IMR-90 (cell line): ENCODE data around the gene WDR90. TPM values are rescaled to one million over a fixed set of nuclear protein-coding genes. Genes with fewer than 3 reads are reported as not detected.
A peak's percentile ranks its signal among the peaks of the same experiment; 100 is the strongest.

Source experiments
- ATAC-seq: fragments of 200-7000 bp; cut with Tn5 transposase; 2 replicates; pipeline ENCODE4 v1.9.1; 2020; ENCODE audit warnings: low read depth, mild to moderate bottlenecking, moderate library complexity
- BruUV-seq: library from RNA; stranded (reverse); fragments of 400-500 nt; replicated peaks from 2 replicates; lab custom pipeline; 2021; lab: Mats Ljungman, UMichigan
- CTCF ChIA-PET: fragments of 300-600 bp; formaldehyde crosslinking; extraction: SDS; loops from one replicate; lab custom pipeline; 2021; ENCODE audit warnings: antibody characterized with exemption; lab: Yijun Ruan, JAX
- POLR2A ChIA-PET: fragments of 300-600 bp; sonication (Branson Sonifier 250); formaldehyde crosslinking; loops from one replicate; lab custom pipeline; 2022; ENCODE audit warnings: antibody characterized with exemption; ENCODE audit not compliant: unreplicated experiment; lab: Charles Lee
- DNase-seq: peaks from one replicate; pipeline ENCODE4 v3.0.0; 2013
- H2AFZ ChIP-seq: replicated peaks from 2 replicates; pipeline ENCODE3; 2013; ENCODE audit warnings: low read length, mild to moderate bottlenecking; ENCODE audit not compliant: poor library complexity
- H2AK5ac ChIP-seq: 2 replicates; pipeline ENCODE4 v1.6.1; 2013; ENCODE audit warnings: low read depth, low read length, inconsistent platforms
- H2AK9ac ChIP-seq: replicated peaks from 2 replicates; pipeline ENCODE3; 2013; ENCODE audit warnings: mild to moderate bottlenecking, low read depth, low read length, moderate library complexity; ENCODE audit not compliant: poor library complexity
- H2BK120ac ChIP-seq: 2 replicates; pipeline ENCODE4 v1.6.1; 2013; ENCODE audit warnings: low read depth, low read length, inconsistent platforms
- H2BK15ac ChIP-seq: 3 replicates; pipeline ENCODE4 v1.6.1; 2013; ENCODE audit warnings: low read depth, low read length, inconsistent platforms
- H2BK20ac ChIP-seq: 2 replicates; pipeline ENCODE4 v1.6.1; 2013; ENCODE audit warnings: low read depth, mild to moderate bottlenecking, inconsistent platforms, low read length, moderate library complexity
- H2BK5ac ChIP-seq: 2 replicates; pipeline ENCODE4 v1.6.1; 2013; ENCODE audit warnings: mild to moderate bottlenecking, low read depth, low read length, inconsistent platforms; ENCODE audit not compliant: poor library complexity, severe bottlenecking
- H3K14ac ChIP-seq: replicated peaks from 2 replicates; pipeline ENCODE4 v1.6.1; 2013; ENCODE audit warnings: low read depth, low read length, inconsistent platforms
- H3K18ac ChIP-seq: 2 replicates; pipeline ENCODE4 v1.6.1; 2013; ENCODE audit warnings: low read depth, low read length, control low read depth
- H3K23ac ChIP-seq: 2 replicates; pipeline ENCODE4 v1.6.1; 2013; ENCODE audit warnings: low read depth, low read length, inconsistent platforms
- H3K27ac ChIP-seq: 2 replicates; pipeline ENCODE4 v1.5.1; 2013; ENCODE audit warnings: mild to moderate bottlenecking, control low read depth, low read length; ENCODE audit not compliant: insufficient read depth
- H3K27me3 ChIP-seq: 2 replicates; pipeline ENCODE4 v1.6.1; 2013; ENCODE audit warnings: low read length; ENCODE audit not compliant: control insufficient read depth, insufficient read depth
- H3K36me3 ChIP-seq: 2 replicates; pipeline ENCODE4 v1.6.1; 2013; ENCODE audit warnings: low read length, mixed read lengths; ENCODE audit not compliant: control insufficient read depth, insufficient read depth
- H3K4ac ChIP-seq: 2 replicates; pipeline ENCODE4 v1.6.1; 2013; ENCODE audit warnings: low read depth, low read length, inconsistent platforms
- H3K4me1 ChIP-seq: 2 replicates; pipeline ENCODE4 v1.6.1; 2013; ENCODE audit warnings: low read length, mixed read lengths; ENCODE audit not compliant: control insufficient read depth, insufficient read depth
- H3K4me2 ChIP-seq: 2 replicates; pipeline ENCODE4 v1.6.1; 2013; ENCODE audit warnings: low read depth, mild to moderate bottlenecking, control low read depth, low read length, moderate library complexity
- H3K4me3 ChIP-seq: 2 replicates; pipeline ENCODE4 v1.5.1; 2013; ENCODE audit warnings: low read depth, mild to moderate bottlenecking, control low read depth, low read length, moderate library complexity; ENCODE audit not compliant: insufficient read depth
- H3K56ac ChIP-seq: 2 replicates; pipeline ENCODE4 v1.6.1; 2013; ENCODE audit warnings: low read length, inconsistent platforms; ENCODE audit not compliant: insufficient read depth; ENCODE audit errors: extremely low read depth
- H3K79me1 ChIP-seq, 2 experiments: 2 replicates each; pipeline ENCODE4 v1.6.1; 2013; ENCODE audit warnings: low read length in 2 of 2, inconsistent platforms in 1 of 2, low read depth in 1 of 2
- H3K9ac ChIP-seq: 2 replicates; pipeline ENCODE4 v1.6.1; 2013; ENCODE audit warnings: low read depth, low read length, control low read depth
- H3K9me1 ChIP-seq: 2 replicates; pipeline ENCODE4 v1.6.1; 2013; ENCODE audit warnings: low read length, inconsistent platforms; ENCODE audit not compliant: insufficient read depth
- H3K9me3 ChIP-seq: 2 replicates; pipeline ENCODE4 v1.6.1; 2013; ENCODE audit warnings: low read length; ENCODE audit not compliant: control insufficient read depth, insufficient read depth
- H4K20me1 ChIP-seq: 2 replicates; pipeline ENCODE4 v1.6.1; 2013; ENCODE audit warnings: low read length, inconsistent platforms; ENCODE audit not compliant: insufficient read depth
- H4K5ac ChIP-seq: 2 replicates; pipeline ENCODE4 v1.6.1; 2013; ENCODE audit warnings: mild to moderate bottlenecking, low read depth, low read length, control low read depth
- H4K8ac ChIP-seq, 2 experiments: 2 replicates each; pipeline ENCODE4 v1.6.1; 2013; ENCODE audit warnings: low read depth in 2 of 2, low read length in 2 of 2, control low read depth in 1 of 2, inconsistent platforms in 1 of 2
- H4K91ac ChIP-seq: 2 replicates; pipeline ENCODE4 v1.6.1; 2013; ENCODE audit warnings: low read depth, low read length, inconsistent platforms; ENCODE audit not compliant: insufficient read depth
- BHLHE40 ChIP-seq: fragments of 150-350 bp; IDR thresholded peaks from 2 replicates; pipeline ENCODE4 v1.6.1; 2016; ENCODE audit warnings: mild to moderate bottlenecking, low read depth, low read length
- CEBPB ChIP-seq: IDR thresholded peaks from 2 replicates; pipeline ENCODE4 v1.6.1; 2012; ENCODE audit warnings: low read depth, low read length, improper control_type of control experiment
- CHD1 ChIP-seq: IDR thresholded peaks from 2 replicates; pipeline ENCODE4 v1.6.1; 2012; ENCODE audit warnings: low read depth, low read length, improper control_type of control experiment
- ELK1 ChIP-seq: fragments of 150-350 bp; IDR thresholded peaks from 2 replicates; pipeline ENCODE4 v1.6.1; 2016; ENCODE audit warnings: low read depth, mild to moderate bottlenecking, low read length, moderate library complexity, borderline replicate concordance
- FOS ChIP-seq: fragments of 150-350 bp; IDR thresholded peaks from 2 replicates; pipeline ENCODE4 v1.6.1; 2016; ENCODE audit warnings: low read depth, low read length
- MAFK ChIP-seq: IDR thresholded peaks from 2 replicates; pipeline ENCODE4 v1.6.1; 2012; ENCODE audit warnings: low read depth, low read length, improper control_type of control experiment
- MAZ ChIP-seq: IDR thresholded peaks from 2 replicates; pipeline ENCODE4 v1.6.1; 2012; ENCODE audit warnings: low read depth, mild to moderate bottlenecking, low read length, improper control_type of control experiment, moderate library complexity, borderline replicate concordance
- MXI1 ChIP-seq: IDR thresholded peaks from 2 replicates; pipeline ENCODE4 v1.6.1; 2012; ENCODE audit warnings: low read depth, mild to moderate bottlenecking, low read length, moderate library complexity, borderline replicate concordance
- NFE2L2 ChIP-seq: fragments of 150-350 bp; IDR thresholded peaks from 2 replicates; pipeline ENCODE4 v1.6.1; 2016; ENCODE audit warnings: low read depth, mild to moderate bottlenecking, low read length
- POLR2A ChIP-seq: IDR thresholded peaks from 2 replicates; pipeline ENCODE4 v1.6.1; 2012; ENCODE audit warnings: mild to moderate bottlenecking, low read depth, low read length
- RAD21 ChIP-seq: IDR thresholded peaks from 2 replicates; pipeline ENCODE4 v1.6.1; 2012; ENCODE audit warnings: low read length, improper control_type of control experiment
- RCOR1 ChIP-seq: IDR thresholded peaks from 2 replicates; pipeline ENCODE4 v1.6.1; 2012; ENCODE audit warnings: mild to moderate bottlenecking, low read length, improper control_type of control experiment; ENCODE audit not compliant: insufficient replicate concordance
- RFX5 ChIP-seq: IDR thresholded peaks from 2 replicates; pipeline ENCODE4 v1.8.0; 2012; ENCODE audit warnings: low read depth, mild to moderate bottlenecking, low read length, moderate library complexity
- SMC3 ChIP-seq: fragments of 150-350 bp; IDR thresholded peaks from 2 replicates; pipeline ENCODE4 v1.6.1; 2016; ENCODE audit warnings: low read depth, mild to moderate bottlenecking, antibody characterized with exemption, low read length, moderate library complexity
- USF2 ChIP-seq: fragments of 150-350 bp; IDR thresholded peaks from 2 replicates; pipeline ENCODE4 v1.6.1; 2017; ENCODE audit warnings: mild to moderate bottlenecking, antibody characterized with exemption, low read length, low read depth
- WGBS, 2 experiments: methylation state at CpG; one replicate each; pipeline versions ENCODE4 v1.1.5 to v1.1.7; 2013; ENCODE audit warnings: missing lambda C conversion rate in 2 of 2; ENCODE audit not compliant: insufficient read length in 1 of 2; ENCODE audit errors: extremely low coverage in 2 of 2; 5-methylcytosine and 5-hydroxymethylcytosine counted together
- dilution Hi-C: fragments of 300-500 bp; cut with HindIII; formaldehyde crosslinking; loops from one replicate; pipeline ENCODE4 v1.14.3; 2018; ENCODE audit warnings: low sequenced_read_pairs; ENCODE audit not compliant: unreplicated experiment
- in situ Hi-C: fragments of 300-500 bp; cut with MboI; formaldehyde crosslinking; loops from 3 replicates; pipeline ENCODE4 v1.14.3; 2019; ENCODE audit warnings: low sequenced_read_pairs, inconsistent platforms, mixed read lengths
- intact Hi-C: fragments of 100-400 bp; cut with micrococcal nuclease; formaldehyde crosslinking; loops from 2 replicates; pipeline ENCODE4 v1.10.0; 2022
- polyA plus RNA-seq, 3 experiments: library from polyadenylated mRNA; depleted of rRNA; stranded (reverse); fragments of >200 nt; gene quantifications; 2 replicates each; pipeline ENCODE4 v1.2.3, GENCODE V29; 2012; ENCODE audit warnings: low replicate concordance in 1 of 3
- total RNA-seq: library from RNA; depleted of rRNA; stranded (reverse); fragments of >200 nt; gene quantifications from 2 replicates; pipeline ENCODE4 v1.2.3, GENCODE V29; 2012

The WDR90 gene
- total and polyA plus RNA-seq, 2 of the 4 experiments (the other 2 are of a cell fraction) = 1.4 to 18.7 TPM

GRCh38 chr16:628321-629061 is 20.7 kb upstream of the WDR90 start:
- Histone ChIP-seq H4K8ac (no peak overlapping the region), H3K79me1 (peaks cover 6 to 34% of the 10 kb centered on the region in 2 experiments; a peak in 2 of 4 replicates), H3K9me1 (peaks cover 4% of the 10 kb centered on the region; the same call in 1 of the 2 replicates), H2AFZ (no peak overlapping the region), H4K91ac (no peak overlapping the region), H3K4me3 (no peak overlapping the region), H3K4me1 (peaks cover 25% of the 10 kb centered on the region), H4K20me1 (0 out of 2 replicates have a peak, but pooled peaks cover 3% of the 10 kb centered on the region), H3K27me3 (no peaks in the 10 kb centered on the region), H3K14ac (no peak overlapping the region), H3K4me2 (no peak overlapping the region), H3K36me3 (peaks cover 11% of the 10 kb centered on the region; the same call in 1 of the 2 replicates), H2AK9ac (peak overlapping the region; percentile 28), H3K9ac (no peak overlapping the region), H3K9me3 (no peaks in the 10 kb centered on the region), H2BK120ac (peak overlapping the region; percentile 40; the same call in 1 of the 2 replicates), H2BK5ac (no peak overlapping the region), H3K4ac (no peak overlapping the region), H2BK20ac (no peak overlapping the region), H2AK5ac (no peak overlapping the region; the same call in 1 of the 2 replicates), H2BK15ac (no peak overlapping the region), H3K27ac (no peak overlapping the region), H4K5ac (no peak overlapping the region), H3K56ac (no peak overlapping the region), H3K18ac (no peak overlapping the region), H3K23ac (no peak overlapping the region)
- intact Hi-C loops (no loop called here), in situ Hi-C loops (no loop called here), dilution Hi-C loops (no loop called here)
- POLR2A ChIA-PET = no interaction called here
- ATAC-seq = no peak
- CTCF ChIA-PET = no interaction called here
- BruUV-seq = no TSS peak
- no peak for DNase-seq
- WGBS, 2 experiments = 93% methylated on average over 25 of the region's 33 CpGs; no CpG with 5 or more reads in 1 of the 2 experiments
- no peak for TF ChIP-seq RAD21
- no peak for TF ChIP-seq CEBPB
- no peak for TF ChIP-seq RFX5
- TF ChIP-seq RCOR1 = no peak
- no peak for TF ChIP-seq CHD1
- no peak for TF ChIP-seq SMC3
- no peak for TF ChIP-seq MAFK
- TF ChIP-seq MXI1 = no peak
- TF ChIP-seq ELK1 = no peak
- TF ChIP-seq MAZ = no peak
- TF ChIP-seq POLR2A = no peak
- no peak for TF ChIP-seq FOS
- no peak for TF ChIP-seq USF2
- no peak for TF ChIP-seq NFE2L2
- no peak for TF ChIP-seq BHLHE40
